Ishikawa (cell line): ENCODE measurements around the gene AP4S1.

ENCODE experiments used
- CEBPB ChIP-seq: IDR thresholded peaks from 2 replicates; pipeline ENCODE4 v1.6.1; 2012
- CREB1 ChIP-seq: IDR thresholded peaks from 2 replicates; pipeline ENCODE4 v1.6.1; 2012; ENCODE audit warnings: low read depth
- EGR1 ChIP-seq: IDR thresholded peaks from 2 replicates; pipeline ENCODE4 v1.6.1; 2012
- EP300 ChIP-seq: IDR thresholded peaks from 2 replicates; pipeline ENCODE4 v1.6.1; 2012; ENCODE audit warnings: borderline replicate concordance
- FOXM1 ChIP-seq: IDR thresholded peaks from 2 replicates; pipeline ENCODE4 v1.6.1; 2012; ENCODE audit warnings: low read depth, borderline replicate concordance
- NFIC ChIP-seq: IDR thresholded peaks from 2 replicates; pipeline ENCODE4 v1.6.1; 2012
- RAD21 ChIP-seq: IDR thresholded peaks from 2 replicates; pipeline ENCODE4 v1.6.1; 2012; ENCODE audit warnings: low read depth
- TAF1 ChIP-seq: IDR thresholded peaks from 2 replicates; pipeline ENCODE4 v1.6.1; 2012; ENCODE audit warnings: low read depth, mild to moderate bottlenecking
- TCF12 ChIP-seq: IDR thresholded peaks from 2 replicates; pipeline ENCODE4 v1.6.1; 2012; ENCODE audit warnings: low read depth
- TEAD4 ChIP-seq: IDR thresholded peaks from 2 replicates; pipeline ENCODE4 v1.6.1; 2012
- YY1 ChIP-seq: IDR thresholded peaks from 2 replicates; pipeline ENCODE4 v1.6.1; 2012; ENCODE audit warnings: low read depth
- ZBTB7A ChIP-seq: IDR thresholded peaks from 2 replicates; pipeline ENCODE4 v1.6.1; 2012; ENCODE audit warnings: low read depth
- TF ChIP-seq, protein P1 (sequence below): IDR thresholded peaks from 2 replicates; pipeline ENCODE4 v1.6.1; 2012
- TF ChIP-seq, protein P2 (sequence below): IDR thresholded peaks from 2 replicates; pipeline ENCODE4 v1.6.1; 2012; ENCODE audit warnings: low read depth, mild to moderate bottlenecking
- TF ChIP-seq, protein P3 (sequence below): IDR thresholded peaks from 2 replicates; pipeline ENCODE4 v1.6.1; 2012

AP4S1 gene

DNA sequence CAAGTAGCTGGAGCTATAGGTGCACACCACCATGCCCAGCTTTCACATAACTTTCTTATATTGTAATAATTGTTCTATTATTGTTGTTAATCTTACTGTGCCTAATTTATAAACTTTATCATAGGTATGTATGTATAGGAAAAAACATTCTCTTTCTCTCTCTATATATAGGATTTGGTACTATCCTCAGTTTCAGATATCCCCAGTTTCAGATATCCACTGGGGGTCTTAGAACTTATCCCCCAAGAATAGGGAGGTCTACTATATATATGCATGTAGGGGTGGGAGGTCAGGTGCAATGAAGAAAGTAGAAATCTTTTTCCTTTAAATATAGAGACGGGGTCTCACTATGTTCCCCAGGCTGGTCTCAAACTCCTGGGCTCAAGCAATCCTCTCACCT is 71.6 kb downstream of the AP4S1 start:
- TF ChIP-seq CREB1 (no peak), EGR1 (no peak), EP300 (no peak), CEBPB (no peak), TCF12 (no peak), FOXM1 (no peak), TAF1 (no peak), RAD21 (no peak), TEAD4 (no peak), ZBTB7A (no peak), NFIC (no peak)
- TF ChIP-seq, protein P1, sequence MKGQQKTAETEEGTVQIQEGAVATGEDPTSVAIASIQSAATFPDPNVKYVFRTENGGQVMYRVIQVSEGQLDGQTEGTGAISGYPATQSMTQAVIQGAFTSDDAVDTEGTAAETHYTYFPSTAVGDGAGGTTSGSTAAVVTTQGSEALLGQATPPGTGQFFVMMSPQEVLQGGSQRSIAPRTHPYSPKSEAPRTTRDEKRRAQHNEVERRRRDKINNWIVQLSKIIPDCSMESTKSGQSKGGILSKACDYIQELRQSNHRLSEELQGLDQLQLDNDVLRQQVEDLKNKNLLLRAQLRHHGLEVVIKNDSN: no peak

DNA sequence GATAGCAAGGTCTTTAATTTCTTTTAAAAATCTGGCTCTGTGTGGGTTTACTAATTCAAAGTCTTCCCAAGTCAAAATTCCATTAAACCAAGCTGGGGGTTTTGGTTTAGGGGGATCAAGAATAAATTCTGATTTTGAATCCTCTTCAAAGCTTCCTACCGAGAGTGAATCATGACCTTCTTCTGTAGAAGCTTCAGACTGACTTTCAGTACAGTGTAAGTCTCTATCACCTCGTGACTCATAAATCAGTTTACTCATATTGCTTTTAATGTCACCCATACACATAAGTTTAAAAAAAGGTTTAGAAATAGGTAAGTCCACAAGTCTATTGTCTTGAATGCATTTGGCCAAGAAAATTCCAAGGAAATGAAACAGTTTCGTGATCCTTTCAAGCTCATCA is 81.3 kb downstream of the AP4S1 start:
- no peak for TF ChIP-seq CREB1
- TF ChIP-seq NFIC: no peak
- no peak for TF ChIP-seq TAF1

DNA sequence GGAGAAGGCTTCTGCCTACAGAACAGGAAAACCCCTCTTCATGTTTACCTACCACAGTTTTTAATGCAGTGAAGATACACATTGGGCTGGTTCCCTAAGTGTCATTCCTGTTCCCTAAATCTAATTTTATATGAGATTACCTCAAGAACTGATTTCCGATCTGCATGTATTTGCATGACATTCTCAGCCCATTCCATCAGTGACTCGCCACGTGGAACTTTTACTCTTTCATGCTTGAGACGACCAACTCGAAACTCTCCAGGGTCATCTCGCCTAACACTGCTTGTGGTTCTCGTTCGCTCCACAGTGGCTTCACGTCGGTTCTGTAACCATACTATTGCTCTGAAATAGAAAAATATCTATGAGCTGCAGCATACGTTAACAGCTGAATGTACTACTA is 83.8 kb downstream of the AP4S1 start:
- TF ChIP-seq RAD21 (no peak), YY1 (no peak), CREB1 (no peak), TCF12 (no peak), TEAD4 (no peak), CEBPB (no peak), TAF1 (no peak), NFIC (no peak), EGR1 (no peak), FOXM1 (no peak), EP300 (no peak), ZBTB7A (no peak)
- TF ChIP-seq, protein P2, sequence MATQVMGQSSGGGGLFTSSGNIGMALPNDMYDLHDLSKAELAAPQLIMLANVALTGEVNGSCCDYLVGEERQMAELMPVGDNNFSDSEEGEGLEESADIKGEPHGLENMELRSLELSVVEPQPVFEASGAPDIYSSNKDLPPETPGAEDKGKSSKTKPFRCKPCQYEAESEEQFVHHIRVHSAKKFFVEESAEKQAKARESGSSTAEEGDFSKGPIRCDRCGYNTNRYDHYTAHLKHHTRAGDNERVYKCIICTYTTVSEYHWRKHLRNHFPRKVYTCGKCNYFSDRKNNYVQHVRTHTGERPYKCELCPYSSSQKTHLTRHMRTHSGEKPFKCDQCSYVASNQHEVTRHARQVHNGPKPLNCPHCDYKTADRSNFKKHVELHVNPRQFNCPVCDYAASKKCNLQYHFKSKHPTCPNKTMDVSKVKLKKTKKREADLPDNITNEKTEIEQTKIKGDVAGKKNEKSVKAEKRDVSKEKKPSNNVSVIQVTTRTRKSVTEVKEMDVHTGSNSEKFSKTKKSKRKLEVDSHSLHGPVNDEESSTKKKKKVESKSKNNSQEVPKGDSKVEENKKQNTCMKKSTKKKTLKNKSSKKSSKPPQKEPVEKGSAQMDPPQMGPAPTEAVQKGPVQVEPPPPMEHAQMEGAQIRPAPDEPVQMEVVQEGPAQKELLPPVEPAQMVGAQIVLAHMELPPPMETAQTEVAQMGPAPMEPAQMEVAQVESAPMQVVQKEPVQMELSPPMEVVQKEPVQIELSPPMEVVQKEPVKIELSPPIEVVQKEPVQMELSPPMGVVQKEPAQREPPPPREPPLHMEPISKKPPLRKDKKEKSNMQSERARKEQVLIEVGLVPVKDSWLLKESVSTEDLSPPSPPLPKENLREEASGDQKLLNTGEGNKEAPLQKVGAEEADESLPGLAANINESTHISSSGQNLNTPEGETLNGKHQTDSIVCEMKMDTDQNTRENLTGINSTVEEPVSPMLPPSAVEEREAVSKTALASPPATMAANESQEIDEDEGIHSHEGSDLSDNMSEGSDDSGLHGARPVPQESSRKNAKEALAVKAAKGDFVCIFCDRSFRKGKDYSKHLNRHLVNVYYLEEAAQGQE: no peak
- TF ChIP-seq, protein P1: no peak
- TF ChIP-seq, protein P3, sequence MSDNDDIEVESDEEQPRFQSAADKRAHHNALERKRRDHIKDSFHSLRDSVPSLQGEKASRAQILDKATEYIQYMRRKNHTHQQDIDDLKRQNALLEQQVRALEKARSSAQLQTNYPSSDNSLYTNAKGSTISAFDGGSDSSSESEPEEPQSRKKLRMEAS: no peak

DNA sequence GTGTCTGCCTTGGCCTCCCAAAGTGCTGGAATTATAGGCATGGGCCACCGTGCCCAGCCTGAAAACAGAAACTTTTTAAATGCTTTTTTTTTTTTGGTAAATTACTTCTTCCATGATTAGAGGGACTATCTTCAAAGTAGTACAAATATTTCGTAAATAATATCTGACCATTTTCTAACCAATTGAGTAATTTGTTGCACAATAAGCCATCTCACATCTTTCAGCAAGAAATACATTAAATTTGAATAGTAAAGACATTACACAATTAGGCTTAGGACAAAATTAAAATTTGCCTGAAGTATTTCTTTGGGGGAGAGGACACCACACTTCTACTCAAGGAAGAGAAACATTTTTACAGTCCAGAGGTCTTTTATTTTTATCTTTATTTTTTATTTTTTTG is 85.4 kb downstream of the AP4S1 start:
- TF ChIP-seq CREB1: no peak
- TF ChIP-seq TAF1: no peak
- no peak for TF ChIP-seq EP300
- no peak for TF ChIP-seq FOXM1
- TF ChIP-seq, protein P3: no peak
- TF ChIP-seq, protein P2: no peak
- no peak for TF ChIP-seq TCF12
- TF ChIP-seq, protein P1: no peak
- TF ChIP-seq YY1: no peak
- no peak for TF ChIP-seq ZBTB7A
- TF ChIP-seq CEBPB: no peak

DNA sequence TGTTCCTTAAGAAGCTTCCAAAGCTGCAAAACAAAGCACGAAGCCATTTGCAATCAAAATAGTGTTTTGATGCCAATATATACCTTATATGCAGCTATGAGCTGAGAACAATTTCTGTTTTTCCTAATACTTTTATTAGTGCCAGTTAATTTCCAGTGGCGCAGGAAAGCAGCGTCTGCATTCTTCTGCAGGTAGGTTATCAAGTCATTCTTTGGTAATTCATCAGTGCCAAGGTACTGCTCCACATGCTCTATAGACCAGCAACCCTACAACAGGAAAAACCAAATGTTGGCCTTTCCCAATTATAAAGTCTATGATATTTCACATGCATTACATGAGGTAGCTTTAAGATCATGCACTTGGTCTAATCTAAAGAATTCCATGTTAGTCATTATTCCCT is 88.3 kb downstream of the AP4S1 start:
- TF ChIP-seq TEAD4: no peak
- no peak for TF ChIP-seq FOXM1
- TF ChIP-seq, protein P3: no peak

DNA sequence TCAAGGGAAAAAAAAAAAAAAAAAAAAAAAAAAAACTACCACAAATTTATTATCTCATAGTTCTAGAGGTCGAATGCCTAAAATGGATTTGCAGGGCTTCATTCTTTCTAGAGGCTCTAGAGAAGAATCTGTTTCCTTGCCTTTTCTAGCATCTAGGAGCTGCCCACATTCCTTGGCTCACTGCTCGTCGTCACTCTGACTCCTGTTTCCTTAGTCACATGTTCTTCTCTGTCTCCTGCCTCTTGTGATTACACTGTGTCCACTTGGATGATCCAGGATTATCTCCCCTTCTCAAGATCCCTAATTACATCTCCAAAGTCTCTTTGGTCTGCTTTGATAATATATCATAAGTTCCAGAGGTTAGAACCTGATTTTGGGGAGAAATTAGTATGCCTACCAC is 93.4 kb downstream of the AP4S1 start:
- TF ChIP-seq, protein P1: no peak
- no peak for TF ChIP-seq ZBTB7A
- no peak for TF ChIP-seq CREB1
- TF ChIP-seq NFIC: no peak
- no peak for TF ChIP-seq YY1
- no peak for TF ChIP-seq CEBPB
- no peak for TF ChIP-seq FOXM1
- TF ChIP-seq, protein P3: no peak
- TF ChIP-seq TAF1: no peak
- TF ChIP-seq EGR1: no peak
- no peak for TF ChIP-seq EP300
- TF ChIP-seq, protein P2: no peak
